SK-N-DZ (cell line): Measurements from ENCODE around the gene PLA2G10.

Experiments
- small RNA-seq, 2 experiments: library from RNA; depleted of rRNA; stranded (forward); fragments of <200 nt; gene quantifications; one replicate each; pipeline ENCODE3, GENCODE V24; 2014

PLA2G10 gene

Small RNA genes lying within 50 kb of the gene (small RNA-seq; reads per million reads assigned to genes)
- 0 reads per million in 2 experiments for gene RNU7-125P
